PC-3 (cell line): ENCODE results near the gene FOLR2. TPM values are rescaled to one million over a fixed set of nuclear protein-coding genes. Genes with fewer than 3 reads are reported as not detected.

Experiments
- ATAC-seq: fragments of 200-7000 bp; cut with Tn5 transposase; 2 replicates; pipeline ENCODE4 v1.9.1; 2020; ENCODE audit warnings: mild to moderate bottlenecking, moderate library complexity
- BruUV-seq: library from RNA; stranded (reverse); fragments of 400-500 nt; replicated peaks from 2 replicates; lab custom pipeline; 2021; lab: Mats Ljungman, UMichigan
- CTCF ChIA-PET: fragments of 300-600 bp; sonication (Branson Sonifier 250); formaldehyde crosslinking; loops from one replicate; lab custom pipeline; 2022; ENCODE audit warnings: antibody characterized with exemption; lab: Charles Lee
- POLR2A ChIA-PET: fragments of 300-600 bp; sonication (Branson Sonifier 250); formaldehyde crosslinking; loops from one replicate; lab custom pipeline; 2022; ENCODE audit warnings: antibody characterized with exemption; ENCODE audit not compliant: unreplicated experiment; lab: Charles Lee
- DNase-seq: peaks from one replicate; pipeline ENCODE4 v3.0.0-alpha.2; 2015
- H2AFZ ChIP-seq: fragments of 300-600 bp; sonication (generic); 2 replicates; pipeline ENCODE4 v1.6.0; 2016; ENCODE audit warnings: antibody characterized with exemption, low read length
- H3F3A ChIP-seq: fragments of 300-600 bp; sonication (generic); one replicate; pipeline ENCODE4 v1.6.0; 2017; ENCODE audit warnings: antibody characterized with exemption, low read length, control low read depth, mild to moderate bottlenecking; ENCODE audit not compliant: unreplicated experiment
- H3K27ac ChIP-seq: fragments of 300-600 bp; sonication (generic); 2 replicates; pipeline ENCODE4 v1.5.1; 2016; ENCODE audit warnings: mild to moderate bottlenecking, low read length
- H3K27me3 ChIP-seq: fragments of 300-600 bp; sonication (generic); 2 replicates; pipeline ENCODE4 v1.6.1; 2016; ENCODE audit warnings: low read length, mixed read lengths
- H3K36me3 ChIP-seq: fragments of 300-600 bp; sonication (generic); 2 replicates; pipeline ENCODE4 v1.6.1; 2016; ENCODE audit warnings: low read depth, mixed run types, low read length, mixed read lengths
- H3K4me1 ChIP-seq: fragments of 300-600 bp; sonication (generic); 2 replicates; pipeline ENCODE4 v1.5.1; 2016; ENCODE audit warnings: low read length; ENCODE audit not compliant: insufficient read depth
- H3K4me2 ChIP-seq: fragments of 300-600 bp; sonication (generic); 2 replicates; pipeline ENCODE4 v1.6.0; 2016; ENCODE audit warnings: low read length
- H3K4me3 ChIP-seq: fragments of 300-600 bp; sonication (generic); 2 replicates; pipeline ENCODE4 v1.5.1; 2016; ENCODE audit warnings: mild to moderate bottlenecking, low read length, mixed read lengths
- H3K79me2 ChIP-seq: fragments of 300-600 bp; sonication (generic); 2 replicates; pipeline ENCODE4 v1.6.1; 2017; ENCODE audit warnings: low read length, mixed read lengths
- H3K9ac ChIP-seq: fragments of 300-600 bp; sonication (generic); 2 replicates; pipeline ENCODE4 v1.6.0; 2016; ENCODE audit warnings: mild to moderate bottlenecking, low read length
- H3K9me2 ChIP-seq: fragments of 300-600 bp; sonication (generic); replicated peaks from 2 replicates; pipeline ENCODE4 v1.6.1; 2016; ENCODE audit warnings: mixed run types, low read length, mixed read lengths
- H3K9me3 ChIP-seq: fragments of 300-600 bp; sonication (generic); 2 replicates; pipeline ENCODE4 v1.6.1; 2016; ENCODE audit warnings: low read length, mixed read lengths
- H4K20me1 ChIP-seq: fragments of 300-600 bp; sonication (generic); 2 replicates; pipeline ENCODE4 v1.6.1; 2016; ENCODE audit warnings: low read length, mixed read lengths
- CTCF ChIP-seq: fragments of 300-600 bp; sonication (generic); conservative IDR thresholded peaks from 2 replicates; pipeline ENCODE4 v1.5.1; 2017; ENCODE audit warnings: antibody characterized with exemption, low read depth, mild to moderate bottlenecking, low read length
- EZH2 ChIP-seq: fragments of 300-600 bp; sonication (generic); IDR thresholded peaks from one replicate; pipeline ENCODE4 v1.6.1; 2017; ENCODE audit warnings: antibody characterized with exemption, mild to moderate bottlenecking, low read length; ENCODE audit not compliant: unreplicated experiment
- EZH2phosphoT487 ChIP-seq: fragments of 300-600 bp; sonication (generic); IDR thresholded peaks from 2 replicates; pipeline ENCODE4 v1.6.1; 2018; ENCODE audit warnings: mild to moderate bottlenecking, antibody characterized with exemption, low read length, borderline replicate concordance
- intact Hi-C: fragments of 100-400 bp; cut with micrococcal nuclease; formaldehyde crosslinking; loops from 2 replicates; pipeline ENCODE4 v1.9.0; 2023
- total RNA-seq: library from RNA; depleted of rRNA; stranded (reverse); fragments of >200 nt; gene quantifications from 2 replicates; pipeline ENCODE4 v1.2.3, GENCODE V29; 2014

The FOLR2 gene
- total RNA-seq, 1 experiment from 2014 or later = not detected

- CTCF ChIA-PET = interaction anchor here (0.6 kb wide), 2 partner anchors 63 to 197 kb away, joined by 3 to 4 read pairs; no protein-coding TSS in a partner anchor
- POLR2A ChIA-PET = interaction anchor here (0.9 kb wide), 1 partner anchor 97 kb away, joined by 7 read pairs; no protein-coding TSS in a partner anchor
- BruUV-seq = no TSS peak
- TF ChIP-seq EZH2phosphoT487 (no peak), CTCF (no peak), EZH2 (no peak)
- Histone ChIP-seq H3K4me2 (no peak overlapping the region), H2AFZ (no peak overlapping the region), H3F3A (peaks cover 8% of the 10 kb centered on the region), H3K9ac (no peak overlapping the region), H3K4me1 (peaks cover 9% of the 10 kb centered on the region), H3K4me3 (no peak overlapping the region), H3K9me2 (no peaks in the 10 kb centered on the region), H3K9me3 (no peaks in the 10 kb centered on the region), H3K27me3 (peaks cover 5% of the 10 kb centered on the region; the same call in 1 of the 2 replicates), H3K27ac (no peak overlapping the region), H3K36me3 (peaks cover 31% of the 10 kb centered on the region), H3K79me2 (no peaks in the 10 kb centered on the region), H4K20me1 (no peaks in the 10 kb centered on the region)
- ATAC-seq = no peak
- intact Hi-C loops = no loop called here
- no peak for DNase-seq
These were observed 19.6 kb downstream of the FOLR2 start for GRCh38 chr11:72236083-72236697.

DNA sequence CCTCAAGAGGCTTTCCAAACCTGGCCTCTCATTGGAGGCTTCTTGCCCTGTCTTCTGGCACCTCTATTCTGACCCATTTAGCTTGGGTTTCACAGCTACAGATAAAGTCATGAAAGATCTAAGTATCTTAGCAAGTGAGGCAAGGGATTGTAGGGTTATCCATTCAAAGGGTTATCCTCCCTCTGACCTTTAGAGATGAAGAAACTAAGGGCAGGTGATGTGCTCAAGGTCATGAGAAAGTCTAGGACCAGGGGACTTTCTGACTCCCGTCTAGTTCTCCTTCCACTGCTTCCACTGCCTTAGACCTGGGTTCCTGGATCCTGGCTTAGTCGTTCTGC, 20.1 kb downstream of the FOLR2 start:
- Histone ChIP-seq H3K4me2 (no peak overlapping the region), H4K20me1 (no peaks in the 10 kb centered on the region), H3K9me3 (no peaks in the 10 kb centered on the region), H3F3A (peaks cover 8% of the 10 kb centered on the region), H3K9ac (no peak overlapping the region), H3K4me1 (peaks cover 9% of the 10 kb centered on the region), H3K27ac (no peak overlapping the region), H3K79me2 (no peaks in the 10 kb centered on the region), H3K27me3 (peaks cover 5% of the 10 kb centered on the region; the same call in 1 of the 2 replicates), H2AFZ (no peak overlapping the region), H3K36me3 (peaks cover 26% of the 10 kb centered on the region), H3K9me2 (no peaks in the 10 kb centered on the region), H3K4me3 (no peak overlapping the region)
- no TSS peak for BruUV-seq
- intact Hi-C loops = no loop called here
- CTCF ChIA-PET = interaction anchor here (0.6 kb wide), 1 partner anchor 196 kb away, joined by 4 read pairs; no protein-coding TSS in a partner anchor
- DNase-seq (no peak), ATAC-seq (no peak)
- POLR2A ChIA-PET = no interaction called here
- TF ChIP-seq CTCF = no peak
- no peak for TF ChIP-seq EZH2phosphoT487
- no peak for TF ChIP-seq EZH2
